ENCODE measurements around the gene ANKRD55. TPM values are rescaled to one million over a fixed set of nuclear protein-coding genes. Genes with fewer than 3 reads are reported as not detected.
"Not testable (repeated sequence)": the region's sequence is repeated elsewhere in the genome, so short reads cannot be mapped to it uniquely, and the experiment has no call there.

Gene ANKRD55
- total RNA-seq, 1 donor from 2014 or later = 0.31 TPM

DNA sequence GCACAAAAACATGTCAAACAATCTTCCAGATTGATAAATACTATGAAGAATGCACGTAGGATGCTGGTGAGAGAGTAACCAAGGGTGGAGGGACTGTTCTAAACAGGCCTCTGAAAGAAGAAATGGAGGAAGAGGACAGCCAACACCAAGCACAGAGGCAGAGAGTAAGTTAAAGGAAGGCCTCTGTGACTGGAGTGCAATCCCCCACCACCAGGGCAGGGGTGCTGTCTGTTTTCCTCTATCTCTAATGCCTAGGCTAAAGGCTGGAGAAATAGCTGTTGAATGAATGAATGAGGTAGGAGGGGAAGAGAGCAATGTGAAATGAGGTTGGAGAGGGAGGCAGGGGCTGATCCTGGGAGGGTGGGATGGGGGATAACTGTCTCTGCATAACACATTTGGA, 88.9 kb downstream of the ANKRD55 start:
- DNase-seq = no peak

DNA sequence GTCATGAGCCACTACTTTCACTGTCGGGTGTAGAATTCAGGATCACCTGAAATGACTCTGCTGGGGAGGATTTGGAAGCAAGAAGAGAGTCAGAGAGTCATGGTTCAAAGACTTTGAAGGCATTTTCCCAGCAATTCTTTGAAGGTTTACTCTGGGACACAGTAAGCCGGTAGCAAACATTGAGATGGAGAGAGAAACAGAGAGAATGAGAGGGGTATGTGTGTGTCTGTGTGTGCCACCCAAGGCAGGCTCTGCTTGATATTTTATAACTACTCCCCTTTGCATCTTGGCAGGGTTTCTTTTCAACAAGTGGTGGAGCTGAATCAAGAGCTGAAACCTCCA, 89.8 kb downstream of the ANKRD55 start:
- DNase-seq = no peak

DNA sequence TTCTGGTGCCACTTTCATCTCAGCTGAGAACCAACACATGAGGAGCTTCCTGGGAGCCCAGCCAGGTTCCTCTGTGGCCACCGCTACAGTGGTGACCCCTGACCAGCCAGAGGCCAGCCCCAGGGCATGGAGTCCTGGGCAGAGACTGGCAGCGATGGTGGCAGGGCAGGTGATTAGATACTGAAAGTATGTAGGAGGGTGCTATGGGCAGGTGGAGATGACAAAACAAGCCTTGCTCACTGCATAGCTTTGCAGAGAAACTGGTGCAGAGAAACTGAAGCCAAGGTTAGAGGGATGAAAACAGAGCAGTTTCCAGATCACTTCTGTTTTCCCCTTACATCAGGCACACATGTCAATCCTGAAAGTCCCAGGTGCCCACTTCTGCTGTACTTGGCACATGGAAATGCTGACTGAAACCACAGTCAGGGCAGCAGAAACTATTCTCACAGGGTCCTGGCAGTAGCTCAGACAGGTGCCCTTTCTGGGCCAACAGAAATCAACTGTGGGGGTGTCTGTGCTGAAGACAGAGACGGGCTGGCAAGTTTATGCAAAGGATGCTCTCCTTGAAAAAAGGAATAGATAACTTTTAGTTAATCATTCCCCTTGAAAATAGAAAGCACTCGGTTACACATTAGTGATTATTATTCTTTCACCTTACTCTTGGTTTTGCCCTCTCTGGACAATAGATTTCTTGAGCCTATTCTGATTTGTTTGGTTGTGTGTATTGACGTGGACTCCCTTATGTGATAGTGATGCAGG, 90.3 kb downstream of the ANKRD55 start:
- DNase-seq = no peak

DNA sequence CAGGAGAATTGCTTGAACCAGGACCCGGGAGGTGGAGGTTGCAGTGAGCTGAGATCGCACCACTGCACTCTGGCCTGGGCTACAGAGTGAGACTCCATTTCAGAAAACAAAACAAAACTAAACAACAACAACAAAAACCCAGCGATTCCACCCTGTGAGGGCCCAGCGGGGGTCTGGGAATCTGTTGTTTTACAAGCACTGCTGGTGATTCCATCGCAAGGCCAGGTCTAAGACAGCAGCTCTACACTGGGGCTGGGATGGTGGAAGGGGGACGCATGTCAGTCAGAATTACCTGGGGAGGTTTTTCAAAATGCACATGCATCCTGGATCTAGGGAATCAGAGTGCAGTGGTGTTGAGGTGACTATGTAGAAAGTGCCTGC, 90.9 kb downstream of the ANKRD55 start:
- DNase-seq = no peak

DNA sequence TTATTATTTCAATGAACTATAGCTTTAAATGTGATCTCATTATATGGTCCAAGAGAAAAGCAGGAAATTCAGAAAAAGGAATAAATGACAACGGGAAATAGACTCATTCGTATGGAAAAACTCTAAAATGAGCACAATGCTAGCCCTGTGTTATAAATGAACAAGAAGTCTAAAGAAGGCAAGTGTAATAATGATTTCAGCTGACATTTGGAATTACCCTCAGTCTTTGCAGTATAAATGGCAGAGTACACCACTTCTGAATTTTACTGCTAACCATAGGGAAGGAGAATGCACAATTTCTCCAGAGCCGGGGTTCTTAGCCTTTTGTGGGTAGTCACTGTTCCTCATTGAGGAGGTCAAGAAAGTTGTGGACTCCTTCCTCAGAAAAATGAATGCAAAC, 93.1 kb downstream of the ANKRD55 start:
- no peak for DNase-seq

DNA sequence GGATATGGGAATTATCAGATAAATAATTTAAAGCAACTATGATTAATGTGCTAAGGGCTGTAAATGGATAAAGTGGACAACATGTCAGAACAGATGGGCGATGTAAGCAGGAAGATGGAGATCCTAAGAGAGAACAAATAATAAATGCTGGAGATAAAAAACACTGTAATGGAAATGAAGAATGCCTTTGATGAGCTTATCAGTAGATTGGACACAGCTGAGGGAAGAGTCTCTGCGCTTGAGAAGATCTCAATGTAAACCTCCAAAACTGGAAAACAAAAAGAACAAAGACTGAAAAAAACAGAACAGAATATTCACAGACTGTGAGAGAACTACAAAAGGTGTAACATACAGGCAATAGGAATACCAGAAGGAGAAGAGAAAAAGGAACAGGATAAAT, 102.5 kb downstream of the ANKRD55 start:
- no peak for DNase-seq

DNA sequence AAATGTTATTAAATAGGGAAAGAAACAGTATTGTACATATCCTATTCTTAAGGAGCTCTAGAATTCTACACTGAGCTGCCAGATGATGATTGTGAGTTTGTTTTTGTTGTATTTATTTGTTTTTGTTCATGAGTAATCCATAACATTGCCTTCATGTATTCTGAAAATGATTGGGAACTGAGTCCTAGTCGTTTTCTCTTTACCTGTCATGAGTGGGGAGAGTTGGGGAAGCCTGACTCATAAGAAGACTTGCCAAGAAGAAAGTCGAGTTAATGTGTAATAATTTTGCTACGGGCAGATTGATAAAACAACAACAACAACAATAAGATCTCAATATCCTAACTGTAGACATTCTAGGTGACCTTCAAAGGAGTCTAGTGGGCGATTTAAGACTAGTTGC, 103.8 kb downstream of the ANKRD55 start:
- no peak for DNase-seq

DNA sequence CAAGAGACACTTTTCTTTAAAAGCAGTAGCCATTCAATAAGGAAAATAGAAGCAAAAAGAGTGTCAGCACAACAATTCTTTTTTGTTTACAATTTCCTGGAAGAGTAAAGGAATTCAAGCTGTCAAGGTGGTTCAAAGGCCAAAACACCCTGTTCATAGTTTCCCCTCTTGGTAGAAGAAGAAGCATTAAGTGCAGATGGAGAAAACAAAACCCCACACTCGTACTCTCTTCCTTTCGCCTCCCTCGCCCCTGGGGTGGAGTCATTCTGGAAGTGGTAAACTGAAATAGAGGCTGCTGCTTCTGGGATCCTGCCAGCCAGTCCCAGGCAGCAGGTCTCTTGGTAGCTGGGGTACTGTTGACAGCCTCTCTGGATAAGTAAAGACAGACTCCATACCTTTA, 105.0 kb downstream of the ANKRD55 start:
- DNase-seq = no peak

DNA sequence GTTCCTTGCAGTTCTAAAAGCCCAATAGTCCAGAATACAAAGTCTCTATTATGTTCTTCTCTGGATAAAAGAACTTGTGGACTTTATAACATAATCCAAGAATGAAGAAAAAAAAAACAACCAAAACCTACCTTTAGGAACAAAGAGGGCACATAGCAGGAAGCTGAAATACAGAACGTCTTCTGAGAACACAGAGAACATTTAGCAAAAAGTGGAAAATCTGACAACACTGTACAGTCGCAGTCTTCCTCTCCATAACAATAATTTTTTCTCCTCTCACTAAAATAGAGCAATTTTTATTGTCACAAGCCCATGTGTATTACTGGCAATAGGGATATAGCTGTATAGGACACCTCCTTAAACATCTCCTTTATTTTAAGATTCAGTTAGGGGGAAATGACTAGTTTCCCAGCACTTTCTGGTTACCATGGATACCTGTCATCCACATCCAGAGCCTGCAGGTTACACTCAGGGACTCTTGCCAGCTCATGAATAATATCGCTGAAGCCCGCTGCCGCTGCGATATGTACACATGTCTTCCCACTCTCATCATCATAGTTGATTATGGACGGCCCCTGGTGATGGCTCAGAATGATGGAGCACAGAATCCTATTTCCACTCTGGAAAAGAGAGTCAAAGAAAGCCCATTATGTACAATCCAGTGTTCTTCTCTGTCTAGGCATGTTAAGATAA, 106.5 kb downstream of the ANKRD55 start:
- no peak for DNase-seq

DNA sequence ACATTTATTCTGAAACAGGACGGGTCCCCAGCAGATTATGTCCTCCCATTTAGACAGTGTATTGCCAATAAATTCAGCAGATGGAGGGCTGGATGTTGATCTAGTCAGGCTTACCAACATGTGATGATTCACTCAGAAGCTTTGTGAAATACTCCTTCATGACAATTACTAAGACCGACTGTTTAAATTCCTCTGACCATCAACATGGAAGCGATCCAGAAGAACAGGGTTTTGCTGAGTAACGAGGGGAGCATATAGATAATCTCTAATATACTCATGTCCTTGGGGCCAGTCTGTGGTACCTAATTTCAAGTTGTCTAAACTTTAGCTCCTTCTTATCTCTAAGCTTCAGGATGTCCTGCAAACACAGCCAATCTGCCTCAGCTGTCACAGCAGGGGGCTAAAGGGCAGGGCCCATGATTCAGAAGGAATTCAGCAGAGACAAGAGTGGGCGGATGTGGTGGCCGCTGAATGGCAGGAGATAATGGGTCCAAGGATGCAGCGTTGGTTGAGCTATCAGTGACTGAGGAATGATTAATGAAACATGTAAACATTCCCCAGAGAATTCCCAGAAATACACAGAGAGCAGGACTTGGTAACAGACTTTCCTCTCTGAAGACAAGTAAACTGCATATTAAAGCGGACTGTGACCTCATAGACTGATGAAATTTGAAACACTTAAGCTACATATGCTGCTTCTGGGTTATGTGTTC, 109.4 kb downstream of the ANKRD55 start:
- DNase-seq = no peak

DNA sequence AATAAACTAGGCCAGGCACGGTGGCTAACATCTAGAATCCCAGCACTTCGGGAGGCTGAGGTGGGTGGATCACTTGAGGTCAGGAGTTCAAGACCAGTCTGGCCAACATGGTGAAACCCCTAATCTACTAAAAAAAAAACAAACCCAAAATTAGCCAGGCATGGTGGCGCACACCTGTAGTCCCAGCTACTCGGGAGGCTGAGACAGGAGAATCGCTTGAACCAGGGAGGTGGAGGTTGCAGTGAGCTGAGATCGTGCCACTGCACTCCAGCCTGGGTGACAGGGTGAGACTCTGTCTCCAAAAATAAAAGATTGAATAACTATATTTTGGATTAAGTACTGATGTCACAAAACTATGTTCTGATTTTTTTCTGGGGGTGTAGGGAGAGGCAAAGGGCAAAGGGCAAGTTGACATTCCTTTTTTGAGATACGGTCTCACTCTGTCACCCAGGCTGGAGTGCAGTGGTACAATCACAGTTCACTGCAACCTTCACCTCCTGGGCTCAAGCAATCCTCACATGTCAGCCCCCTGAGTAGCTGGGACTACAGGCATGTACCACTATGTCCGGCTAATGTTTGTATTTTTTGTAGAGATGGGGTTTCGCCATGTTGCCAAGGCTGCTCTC, 110.7 kb downstream of the ANKRD55 start:
- DNase-seq = not testable (repeated sequence)

DNA sequence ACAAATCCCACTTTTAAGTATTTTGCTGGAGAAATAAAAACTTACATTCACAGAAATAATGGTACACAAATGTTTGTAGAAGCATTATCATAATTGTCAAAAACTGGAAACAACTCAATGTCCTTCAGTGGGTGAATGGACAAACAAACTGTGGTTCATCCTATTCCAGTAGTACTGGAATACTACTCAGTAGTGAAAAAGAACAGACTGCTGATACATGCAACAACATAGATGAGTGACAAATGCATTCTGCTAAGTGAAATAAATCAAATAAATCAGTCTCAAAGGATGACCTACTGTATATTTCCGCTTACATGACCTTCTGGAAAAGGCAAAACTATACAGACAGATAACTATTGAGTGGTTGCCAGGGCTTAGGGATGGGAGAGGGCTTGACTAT, 114.1 kb downstream of the ANKRD55 start:
- DNase-seq = no peak

DNA sequence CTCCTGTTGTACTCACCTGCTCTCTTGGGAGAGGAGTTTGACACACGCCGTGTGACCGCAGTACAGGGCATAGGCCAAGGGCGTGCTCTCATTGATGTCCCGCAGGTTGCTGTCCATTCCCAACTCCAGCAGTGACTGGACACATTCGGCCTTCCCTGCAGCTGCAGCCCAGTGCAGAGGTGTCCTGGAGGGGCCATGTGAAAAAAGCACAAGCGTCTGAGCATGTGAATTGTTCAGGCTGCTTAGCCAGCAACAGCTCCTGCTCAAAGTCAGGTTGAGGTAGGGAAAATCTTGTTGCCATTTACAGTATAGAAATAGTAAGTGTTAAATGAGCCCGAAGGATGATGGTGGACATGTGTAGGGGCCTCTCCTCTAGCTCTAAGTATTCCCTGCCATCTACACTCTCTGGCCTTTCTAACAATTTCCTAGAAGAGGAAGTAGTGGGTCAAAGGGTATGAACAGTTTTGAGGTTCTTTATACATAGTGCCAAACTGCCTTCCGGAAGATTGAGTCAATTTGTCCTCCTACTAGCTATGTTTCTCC, 116.5 kb downstream of the ANKRD55 start:
- DNase-seq = no peak

DNA sequence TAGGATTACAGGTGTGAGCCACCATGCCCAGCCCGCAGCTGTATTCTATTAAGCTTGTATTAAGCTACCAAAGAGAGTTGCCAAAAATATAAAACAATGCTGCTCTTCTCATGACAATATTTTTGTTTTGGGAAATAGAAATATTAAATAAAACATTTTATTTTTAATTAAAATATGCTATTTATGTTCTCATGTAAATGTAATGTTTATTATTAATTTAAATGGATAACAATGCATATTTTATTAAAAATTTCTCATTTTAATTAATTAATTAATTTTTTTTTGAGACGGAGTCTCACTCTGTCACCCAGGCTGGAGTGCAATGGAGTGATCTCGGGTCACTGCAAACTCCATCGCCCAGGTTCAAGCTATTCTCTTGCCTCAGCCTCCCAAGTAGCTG, 117.5 kb downstream of the ANKRD55 start:
- no peak for DNase-seq

DNA sequence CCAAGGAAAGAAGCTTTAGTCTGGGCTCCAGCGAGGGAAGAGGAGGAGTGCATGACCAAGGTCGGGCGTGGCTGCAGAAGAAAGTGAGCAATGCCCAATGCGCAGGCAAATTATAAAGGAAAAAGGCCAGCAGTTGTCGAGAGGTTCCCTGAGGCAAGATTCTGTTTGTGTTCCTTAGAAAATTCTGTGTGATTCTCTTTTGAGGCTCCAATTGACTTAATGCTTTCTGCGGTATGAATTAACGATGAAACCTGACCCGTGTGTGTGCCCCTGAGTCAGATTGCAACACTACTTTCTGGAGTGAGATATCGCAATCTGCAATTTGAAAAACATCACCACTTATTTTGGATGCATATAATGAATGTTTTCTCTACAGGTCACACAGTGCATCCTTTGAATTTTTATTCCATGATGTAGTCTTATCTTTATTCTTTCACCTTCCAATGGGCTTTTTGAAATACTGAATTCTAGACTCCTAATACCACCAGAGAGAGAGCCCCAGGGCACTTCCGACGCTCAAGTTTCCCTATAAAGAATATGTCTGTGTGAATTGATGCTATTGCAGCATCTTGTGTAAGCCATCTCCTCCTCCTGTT, 120.5 kb downstream of the ANKRD55 start:
- DNase-seq = no peak

DNA sequence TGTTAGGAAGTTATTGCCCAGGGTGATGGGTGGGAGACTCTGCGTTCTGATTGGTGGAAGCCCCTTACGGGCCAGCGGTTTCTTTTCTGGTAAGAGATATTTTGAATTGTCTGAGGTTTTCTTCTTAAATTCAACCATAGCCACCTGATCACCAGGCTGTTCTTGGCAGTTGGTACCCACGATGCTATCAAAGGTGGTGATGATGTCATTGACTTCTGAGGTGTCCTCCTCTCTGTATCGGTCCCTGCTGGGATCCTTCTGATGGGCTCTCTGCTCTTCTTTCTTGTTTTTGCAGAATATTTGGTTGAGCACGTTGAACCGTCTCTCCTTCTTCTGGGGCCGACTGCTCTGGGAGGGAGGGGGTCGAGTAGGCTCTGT, 121.7 kb downstream of the ANKRD55 start:
- no peak for DNase-seq

DNA sequence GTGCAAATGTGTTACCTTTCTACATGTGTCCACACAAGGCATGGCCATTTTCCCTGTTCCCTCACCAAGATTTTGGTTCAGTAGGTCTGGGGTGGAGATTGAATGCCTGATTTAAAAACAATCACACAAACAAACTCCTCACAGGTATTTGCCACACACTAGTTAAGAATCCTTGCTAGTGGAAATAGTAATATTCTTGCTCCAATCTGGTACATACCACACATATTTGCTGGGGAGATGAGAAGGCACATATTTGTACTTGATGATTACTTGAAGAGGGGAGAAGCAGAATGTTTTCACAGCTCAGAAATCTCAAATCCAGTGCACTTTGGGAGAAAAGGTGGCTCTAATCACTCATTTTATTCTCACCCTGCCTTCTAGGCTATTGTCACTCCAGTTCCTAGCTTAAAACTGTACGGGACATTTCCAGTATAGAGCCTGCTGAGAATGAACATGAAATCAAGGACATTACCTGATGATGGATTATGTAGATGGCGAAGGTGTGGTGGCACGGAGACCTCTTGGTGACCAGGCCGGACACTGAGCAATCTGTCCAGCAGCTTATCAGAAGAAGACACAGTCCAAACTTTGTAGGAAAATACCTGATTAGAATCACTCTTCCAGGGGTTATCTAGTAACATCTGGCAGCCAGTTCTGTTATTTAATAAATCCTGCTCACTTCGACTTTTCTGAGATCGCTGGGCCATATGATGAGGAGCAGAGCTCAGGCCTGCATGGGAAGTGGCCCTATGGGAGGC, 122.3 kb downstream of the ANKRD55 start:
- no peak for DNase-seq

DNA sequence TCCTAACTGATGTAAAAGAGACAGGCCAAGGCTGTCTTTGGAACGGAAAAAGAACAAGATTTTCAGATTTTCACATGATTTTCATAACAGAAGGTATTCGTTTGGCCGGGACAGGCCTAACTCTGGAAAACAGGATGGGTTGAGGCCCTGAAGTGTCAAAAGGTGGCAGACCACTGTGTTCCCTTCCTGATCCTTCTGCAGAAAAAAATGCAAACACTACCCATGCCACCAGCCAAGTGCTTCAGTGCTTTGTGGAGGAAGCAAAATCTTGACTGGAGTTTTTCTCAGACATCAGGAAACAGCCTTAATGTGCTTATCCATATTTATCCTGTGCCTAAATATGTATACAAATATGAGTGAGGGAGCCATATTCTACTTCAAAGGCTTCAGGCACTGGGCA, 124.9 kb downstream of the ANKRD55 start:
- DNase-seq = no peak

DNA sequence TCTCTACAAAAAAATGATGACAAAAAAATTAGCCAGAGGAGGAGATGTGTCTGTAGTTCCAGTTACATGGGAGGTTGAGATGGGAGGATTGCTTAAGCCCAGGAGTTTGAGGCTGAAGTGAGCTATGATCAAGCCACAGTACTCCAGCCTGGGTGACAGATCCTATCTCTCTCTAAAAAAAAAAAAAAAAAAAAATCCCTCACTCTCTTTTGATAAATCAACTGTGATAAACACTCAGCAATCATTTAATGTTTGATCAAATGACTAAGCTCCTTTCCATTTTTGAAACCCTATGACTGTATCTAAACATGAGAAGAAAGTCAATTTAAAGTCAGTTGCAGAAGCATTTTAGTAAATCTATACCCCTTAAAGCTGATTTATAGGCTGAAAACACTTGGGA, 126.3 kb downstream of the ANKRD55 start:
- no peak for DNase-seq

DNA sequence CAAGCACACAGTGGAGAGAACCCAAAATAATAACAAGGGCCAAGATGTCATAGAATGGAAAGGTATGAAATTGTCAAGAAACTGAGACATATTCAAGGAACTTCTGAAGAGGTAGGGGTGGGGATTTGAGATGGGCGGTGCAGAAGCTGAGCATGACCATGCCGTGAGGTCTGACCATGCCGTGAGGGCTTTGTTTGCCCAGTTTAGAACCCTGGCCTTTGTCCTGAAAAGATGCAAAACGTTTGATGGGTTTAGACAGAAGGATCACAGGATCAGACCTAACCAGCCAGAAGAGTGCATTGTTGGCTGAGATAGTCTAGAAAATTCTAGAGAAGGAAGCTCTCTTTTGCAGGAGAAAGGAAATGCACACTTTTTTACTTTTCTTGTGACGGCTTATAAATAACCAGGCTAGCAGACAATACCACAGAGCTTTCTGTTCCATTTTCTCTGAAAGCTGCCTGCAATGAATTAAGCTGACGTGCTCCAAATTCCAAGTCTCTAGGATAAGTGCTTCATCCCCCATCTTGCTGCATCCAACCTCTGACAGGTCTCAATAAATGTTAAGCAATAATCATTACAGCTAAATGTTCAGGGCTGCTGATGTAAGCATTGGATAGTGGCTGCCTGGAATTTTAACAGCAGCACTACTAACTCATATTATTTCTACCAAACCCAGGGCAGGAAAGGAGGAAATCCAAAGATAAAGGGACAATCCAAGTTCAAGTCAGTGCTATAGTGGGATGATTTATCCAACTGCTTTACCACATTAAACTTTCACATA, 127.4 kb downstream of the ANKRD55 start:
- no peak for DNase-seq

DNA sequence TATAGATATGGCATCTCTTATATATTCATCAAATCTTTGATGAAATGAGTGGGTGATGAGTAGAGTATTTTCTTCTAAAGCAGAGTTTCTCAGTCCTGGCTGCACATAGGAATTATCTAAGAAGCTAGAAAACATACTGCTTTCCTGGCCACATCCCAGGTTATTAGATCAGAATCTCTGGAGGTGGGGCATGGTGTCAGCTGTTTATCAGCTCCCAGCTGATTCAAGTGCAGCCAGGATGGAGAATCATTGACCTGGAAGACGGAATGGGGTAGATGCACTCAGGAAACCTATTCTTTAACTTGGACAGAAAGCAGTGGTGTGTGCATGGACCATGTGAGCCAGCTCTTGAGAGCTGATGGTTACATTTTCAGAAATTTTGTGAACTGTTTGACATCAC, 130.2 kb downstream of the ANKRD55 start:
- DNase-seq = no peak
